H9 (cell line): ENCODE results near the gene PLA2G2E. TPM values are rescaled to one million over a fixed set of nuclear protein-coding genes. Genes with fewer than 3 reads are reported as not detected.

ENCODE experiments used
- DNase-seq: peaks from one replicate; pipeline ENCODE4 v3.0.0-alpha.2; 2017
- H2AFZ ChIP-seq: one replicate; pipeline ENCODE4 v1.6.1; 2013; ENCODE audit warnings: mild to moderate bottlenecking, low read length, control low read depth, moderate library complexity
- H2AK5ac ChIP-seq: 2 replicates; pipeline ENCODE4 v1.6.1; 2013; ENCODE audit warnings: low read length, control low read depth, mixed read lengths; ENCODE audit not compliant: insufficient read length
- H2BK120ac ChIP-seq: one replicate; pipeline ENCODE4 v1.6.1; 2013; ENCODE audit warnings: low read depth, mild to moderate bottlenecking, low read length, control low read depth, inconsistent platforms; ENCODE audit not compliant: poor library complexity, severe bottlenecking
- H2BK12ac ChIP-seq: 2 replicates; pipeline ENCODE4 v1.6.1; 2013; ENCODE audit warnings: low read length, control low read depth, mixed read lengths, low read depth; ENCODE audit not compliant: insufficient read length
- H2BK15ac ChIP-seq: 2 replicates; pipeline ENCODE4 v1.6.1; 2013; ENCODE audit warnings: low read depth, low read length, control low read depth
- H2BK20ac ChIP-seq: one replicate; pipeline ENCODE4 v1.6.1; 2013; ENCODE audit warnings: low read depth, mild to moderate bottlenecking, low read length, control low read depth, inconsistent platforms; ENCODE audit not compliant: poor library complexity, severe bottlenecking
- H2BK5ac ChIP-seq: 2 replicates; pipeline ENCODE4 v1.6.1; 2013; ENCODE audit warnings: low read length, control low read depth, mixed read lengths; ENCODE audit not compliant: insufficient read length
- H3K14ac ChIP-seq: 2 replicates; pipeline ENCODE4 v1.6.1; 2013; ENCODE audit warnings: low read length, control low read depth; ENCODE audit not compliant: insufficient read depth
- H3K18ac ChIP-seq: 2 replicates; pipeline ENCODE4 v1.6.1; 2013; ENCODE audit warnings: low read depth, mild to moderate bottlenecking, mixed read lengths, low read length, control low read depth; ENCODE audit not compliant: insufficient read length
- H3K23ac ChIP-seq: 2 replicates; pipeline ENCODE4 v1.6.1; 2013; ENCODE audit warnings: low read length, control low read depth, mixed read lengths, low read depth; ENCODE audit not compliant: insufficient read length
- H3K23me2 ChIP-seq: 2 replicates; pipeline ENCODE4 v1.6.1; 2013; ENCODE audit warnings: low read depth, mild to moderate bottlenecking, mixed read lengths, low read length, control low read depth; ENCODE audit not compliant: insufficient read length, poor library complexity, severe bottlenecking
- H3K27ac ChIP-seq: 2 replicates; pipeline ENCODE4 v1.5.1; 2013; ENCODE audit warnings: low read length, control low read depth, mixed read lengths, low read depth; ENCODE audit not compliant: insufficient read length
- H3K27me3 ChIP-seq: 2 replicates; pipeline ENCODE4 v1.6.1; 2013; ENCODE audit warnings: low read length, control low read depth, inconsistent platforms; ENCODE audit not compliant: insufficient read depth
- H3K4ac ChIP-seq: 2 replicates; pipeline ENCODE4 v1.6.1; 2013; ENCODE audit warnings: low read depth, mild to moderate bottlenecking, control low read depth, inconsistent platforms, low read length, moderate library complexity
- H3K4me1 ChIP-seq: 2 replicates; pipeline ENCODE4 v1.6.1; 2013; ENCODE audit warnings: low read length, control low read depth, inconsistent platforms; ENCODE audit not compliant: insufficient read depth
- H3K4me2 ChIP-seq: 2 replicates; pipeline ENCODE4 v1.6.1; 2013; ENCODE audit warnings: low read length, control low read depth, mixed read lengths; ENCODE audit not compliant: insufficient read length, insufficient read depth
- H3K56ac ChIP-seq: 2 replicates; pipeline ENCODE4 v1.6.1; 2013; ENCODE audit warnings: low read depth, mild to moderate bottlenecking, mixed read lengths, low read length, control low read depth; ENCODE audit not compliant: insufficient read length
- H3K79me1 ChIP-seq: 2 replicates; pipeline ENCODE4 v1.6.1; 2013; ENCODE audit warnings: low read depth, mild to moderate bottlenecking, moderate library complexity, low read length, control low read depth, inconsistent platforms; ENCODE audit not compliant: insufficient read depth, poor library complexity, severe bottlenecking
- H3K79me2 ChIP-seq: 2 replicates; pipeline ENCODE4 v1.6.1; 2013; ENCODE audit warnings: low read length, control low read depth, inconsistent platforms; ENCODE audit not compliant: insufficient read depth
- H3K9ac ChIP-seq: 2 replicates; pipeline ENCODE4 v1.6.1; 2013; ENCODE audit warnings: low read length, control low read depth, mixed read lengths; ENCODE audit not compliant: insufficient read length; ENCODE audit errors: extremely low read depth
- H3K9me3 ChIP-seq: one replicate; pipeline ENCODE4 v1.6.1; 2013; ENCODE audit warnings: low read depth, low read length, inconsistent platforms; ENCODE audit not compliant: control insufficient read depth
- H3T11ph ChIP-seq: one replicate; pipeline ENCODE4 v1.6.1; 2013; ENCODE audit warnings: mild to moderate bottlenecking, low read length, control low read depth, inconsistent platforms
- H4K20me1 ChIP-seq: one replicate; pipeline ENCODE4 v1.6.1; 2013; ENCODE audit not compliant: control insufficient read depth, insufficient read length, insufficient read depth
- H4K5ac ChIP-seq: 2 replicates; pipeline ENCODE4 v1.6.1; 2013; ENCODE audit warnings: low read depth, mild to moderate bottlenecking, mixed read lengths, low read length, control low read depth; ENCODE audit not compliant: insufficient read length
- H4K8ac ChIP-seq: replicated peaks from 2 replicates; pipeline ENCODE4 v1.6.1; 2013; ENCODE audit warnings: low read length, control low read depth, mixed read lengths, low read depth; ENCODE audit not compliant: insufficient read length
- H4K91ac ChIP-seq: 2 replicates; pipeline ENCODE4 v1.6.1; 2013; ENCODE audit warnings: low read depth, mild to moderate bottlenecking, moderate library complexity, mixed read lengths, low read length, control low read depth; ENCODE audit not compliant: insufficient read length
- H3K27ac Mint-ChIP-seq, 3 experiments: 2 replicates in 2 of 3; 3 replicates in 1 of 3; pipeline ENCODE4 v1.8.0; 2020 to 2021; ENCODE audit warnings: mixed read lengths in 3 of 3, mild to moderate bottlenecking in 1 of 3, moderate library complexity in 1 of 3
- H3K27me3 Mint-ChIP-seq: 2 replicates; pipeline ENCODE4 v1.8.0; 2021; ENCODE audit warnings: low read depth, mild to moderate bottlenecking, moderate library complexity, mixed read lengths
- H3K36me3 Mint-ChIP-seq, 3 experiments: 2 replicates in 2 of 3; 3 replicates in 1 of 3; pipeline ENCODE4 v1.8.0; 2020 to 2021; ENCODE audit warnings: low read depth in 3 of 3, mixed read lengths in 3 of 3; ENCODE audit not compliant: insufficient read depth in 1 of 3
- H3K4me1 Mint-ChIP-seq, 2 experiments: 2 replicates each; pipeline ENCODE4 v1.8.0; 2020; ENCODE audit warnings: mixed read lengths in 2 of 2
- H3K4me3 Mint-ChIP-seq, 2 experiments: 2 replicates in 1 of 2; 3 replicates in 1 of 2; pipeline ENCODE4 v1.8.0; 2020 to 2021; ENCODE audit warnings: mild to moderate bottlenecking in 2 of 2, mixed read lengths in 2 of 2, moderate library complexity in 1 of 2
- H3K9me3 Mint-ChIP-seq, 2 experiments: 2 replicates in 1 of 2; 3 replicates in 1 of 2; pipeline ENCODE4 v1.8.0; 2020; ENCODE audit warnings: mild to moderate bottlenecking in 2 of 2, mixed read lengths in 2 of 2, moderate library complexity in 1 of 2
- WGBS: extraction: QIAGEN DNeasy Blood & Tissue Kit; methylation state at CpG from one replicate; pipeline ENCODE4 v1.1.7; 2013; ENCODE audit warnings: missing lambda C conversion rate, low lambda C conversion rate, mixed read lengths; ENCODE audit not compliant: insufficient read length; ENCODE audit errors: extremely low coverage; 5-methylcytosine and 5-hydroxymethylcytosine counted together
- total RNA-seq: library from RNA; stranded (reverse); gene quantifications from 2 replicates; pipeline ENCODE4 v1.2.1, GENCODE V29; 2021
- TF ChIP-seq, protein P1 (sequence below): fragments of 200-600 bp; sonication (generic); conservative IDR thresholded peaks from 3 replicates; pipeline ENCODE4 v1.8.0; 2021; ENCODE audit warnings: antibody characterized with exemption, mild to moderate bottlenecking

The PLA2G2E gene
- total RNA-seq, 1 experiment from 2014 or later = not detected

DNA sequence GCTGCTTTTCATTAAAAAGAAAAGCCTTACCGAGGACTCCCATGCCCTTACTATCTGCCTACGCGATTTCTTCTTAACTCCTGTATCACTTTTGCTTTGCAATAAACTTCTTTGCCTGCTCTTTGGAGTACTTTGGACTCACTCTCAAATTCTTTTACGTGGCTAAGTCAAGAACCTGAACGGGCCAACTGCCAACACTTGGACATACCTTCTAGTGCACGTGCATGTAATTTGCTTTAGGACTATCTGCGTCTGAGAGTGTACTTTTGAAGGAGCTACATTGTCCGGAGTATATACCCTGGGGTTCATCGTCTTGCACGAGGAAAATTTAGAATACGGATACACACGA lies 44.8 kb downstream of the PLA2G2E start:
- no peak overlapping the region for H2BK15ac ChIP-seq
- WGBS = no CpG with 5 or more reads among the region's 12 CpGs
- H3K56ac ChIP-seq = no peak overlapping the region
- no peak overlapping the region for H3K23ac ChIP-seq
- no peaks in the 10 kb centered on the region for H4K20me1 ChIP-seq
- no peak overlapping the region for H4K8ac ChIP-seq
- H2BK12ac ChIP-seq = no peak overlapping the region
- no peaks in the 10 kb centered on the region for H3K4me1 ChIP-seq
- Mint-ChIP-seq H3K9me3 (peaks cover 0 to 7% of the 10 kb centered on the region in 2 experiments; a peak in 3 of 5 replicates), H3K27ac (no peak overlapping the region), H3K36me3 (no peaks in the 10 kb centered on the region; a peak in 2 of 7 replicates), H3K4me1 (peaks cover 15 to 20% of the 10 kb centered on the region in 2 experiments), H3K27me3 (peaks cover 1% of the 10 kb centered on the region), H3K4me3 (no peak overlapping the region)
- H2AFZ ChIP-seq = no peak overlapping the region
- H3K23me2 ChIP-seq = peaks cover 7% of the 10 kb centered on the region
- no peak overlapping the region for H3K4me2 ChIP-seq
- no peaks in the 10 kb centered on the region for H3K27me3 ChIP-seq
- no peak overlapping the region for H2BK20ac ChIP-seq
- H3K9ac ChIP-seq = no peak overlapping the region
- H3K18ac ChIP-seq = no peak overlapping the region
- no peak overlapping the region for H3K4ac ChIP-seq
- peaks cover 6% of the 10 kb centered on the region; the same call in 1 of the 2 replicates for H3K79me2 ChIP-seq
- no peaks in the 10 kb centered on the region for H3K79me1 ChIP-seq
- H3K14ac ChIP-seq = no peak overlapping the region
- no peak for DNase-seq
- H3T11ph ChIP-seq = no peak overlapping the region
- H3K27ac ChIP-seq = no peak overlapping the region
- no peaks in the 10 kb centered on the region for H3K9me3 ChIP-seq
- H4K5ac ChIP-seq = no peak overlapping the region
- no peak overlapping the region for H2AK5ac ChIP-seq
- no peak overlapping the region for H2BK5ac ChIP-seq
- H2BK120ac ChIP-seq = no peak overlapping the region
- H4K91ac ChIP-seq = no peak overlapping the region
- TF ChIP-seq, protein P1, sequence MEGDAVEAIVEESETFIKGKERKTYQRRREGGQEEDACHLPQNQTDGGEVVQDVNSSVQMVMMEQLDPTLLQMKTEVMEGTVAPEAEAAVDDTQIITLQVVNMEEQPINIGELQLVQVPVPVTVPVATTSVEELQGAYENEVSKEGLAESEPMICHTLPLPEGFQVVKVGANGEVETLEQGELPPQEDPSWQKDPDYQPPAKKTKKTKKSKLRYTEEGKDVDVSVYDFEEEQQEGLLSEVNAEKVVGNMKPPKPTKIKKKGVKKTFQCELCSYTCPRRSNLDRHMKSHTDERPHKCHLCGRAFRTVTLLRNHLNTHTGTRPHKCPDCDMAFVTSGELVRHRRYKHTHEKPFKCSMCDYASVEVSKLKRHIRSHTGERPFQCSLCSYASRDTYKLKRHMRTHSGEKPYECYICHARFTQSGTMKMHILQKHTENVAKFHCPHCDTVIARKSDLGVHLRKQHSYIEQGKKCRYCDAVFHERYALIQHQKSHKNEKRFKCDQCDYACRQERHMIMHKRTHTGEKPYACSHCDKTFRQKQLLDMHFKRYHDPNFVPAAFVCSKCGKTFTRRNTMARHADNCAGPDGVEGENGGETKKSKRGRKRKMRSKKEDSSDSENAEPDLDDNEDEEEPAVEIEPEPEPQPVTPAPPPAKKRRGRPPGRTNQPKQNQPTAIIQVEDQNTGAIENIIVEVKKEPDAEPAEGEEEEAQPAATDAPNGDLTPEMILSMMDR = no peak
